NCI-H345 treated with DMSO at 0.1 percent for 48 hours (cell line): ENCODE results near the gene PTH2.
"Not testable (repeated sequence)": the region's sequence is repeated elsewhere in the genome, so short reads cannot be mapped to it uniquely, and the experiment has no call there.

Experiments
- DNase-seq: peaks from one replicate; lab custom pipeline; 2025; ENCODE audit not compliant: unreplicated experiment; lab: John Stamatoyannopoulos, UW

PTH2 gene, protein sequence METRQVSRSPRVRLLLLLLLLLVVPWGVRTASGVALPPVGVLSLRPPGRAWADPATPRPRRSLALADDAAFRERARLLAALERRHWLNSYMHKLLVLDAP

DNA sequence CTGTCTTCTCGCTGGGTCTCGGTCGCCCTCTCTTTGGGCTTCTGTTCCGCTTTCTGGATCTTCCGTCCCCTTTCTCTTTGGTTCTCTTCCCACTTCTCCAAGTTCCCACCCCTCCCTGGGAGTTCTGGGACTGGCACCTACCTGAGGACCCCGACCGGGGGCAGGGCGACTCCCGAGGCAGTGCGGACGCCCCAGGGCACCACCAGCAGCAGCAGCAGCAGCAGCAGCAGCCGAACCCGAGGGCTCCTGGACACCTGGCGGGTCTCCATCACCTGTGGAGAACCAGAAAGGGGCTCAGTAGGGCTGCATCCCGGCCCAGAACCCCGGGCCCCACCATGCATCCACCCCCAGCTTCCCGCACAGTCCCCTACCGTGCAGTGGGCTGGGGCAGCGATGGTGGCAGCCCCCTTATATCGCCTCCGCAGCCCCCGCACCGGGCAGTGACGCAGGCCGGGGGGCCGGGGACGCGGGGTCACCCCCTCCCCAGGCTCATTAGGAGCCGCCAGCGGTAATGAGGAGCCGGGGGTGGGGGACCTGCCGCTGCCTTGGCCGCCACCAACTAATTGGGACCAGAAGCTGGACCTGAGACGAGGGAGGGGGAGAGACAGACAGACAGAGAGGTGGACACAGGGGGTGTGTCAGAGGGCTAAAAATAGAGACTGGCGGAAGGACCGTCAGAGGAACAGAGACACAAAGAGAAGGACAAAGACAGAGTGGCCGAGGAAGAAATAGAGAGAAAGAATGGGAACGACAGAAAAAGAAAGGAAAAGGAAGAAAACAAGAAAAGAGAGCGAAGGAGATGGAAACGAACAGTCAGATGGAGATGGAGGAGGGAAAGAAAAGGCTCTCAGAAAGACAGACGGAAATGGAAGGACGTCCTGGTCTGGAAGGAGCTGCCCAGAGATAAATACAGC, at the start of gene PTH2:
Gene PTH2, minus strand, starts transcription at position 371 of the 914 bp plus-strand sequence. Its CDS starts 102 bp downstream, at position 269.
- DNase-seq, result no peak

- no peak for DNase-seq
Measured at GRCh38 chr19:49472936-49473335, 49.7 kb upstream of the PTH2 start.

DNA sequence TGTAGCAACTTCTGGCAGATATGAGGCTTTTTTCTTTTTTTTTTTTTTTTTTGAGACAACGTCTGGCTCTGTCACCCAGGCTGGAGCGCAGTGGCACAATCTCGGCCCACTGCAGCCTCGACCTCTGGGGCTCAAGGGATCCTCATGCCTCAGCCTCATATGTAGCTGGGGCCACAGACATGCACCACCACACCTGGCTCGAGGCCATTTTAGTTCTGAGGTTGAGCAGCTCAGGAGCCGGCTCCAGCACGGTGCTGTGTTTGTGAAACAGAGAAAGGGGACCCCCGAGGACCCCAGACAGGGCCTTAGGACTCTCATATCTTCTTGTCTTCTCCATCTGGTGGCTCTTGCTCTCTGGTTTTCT, 47.4 kb upstream of the PTH2 start:
- no peak for DNase-seq

DNA sequence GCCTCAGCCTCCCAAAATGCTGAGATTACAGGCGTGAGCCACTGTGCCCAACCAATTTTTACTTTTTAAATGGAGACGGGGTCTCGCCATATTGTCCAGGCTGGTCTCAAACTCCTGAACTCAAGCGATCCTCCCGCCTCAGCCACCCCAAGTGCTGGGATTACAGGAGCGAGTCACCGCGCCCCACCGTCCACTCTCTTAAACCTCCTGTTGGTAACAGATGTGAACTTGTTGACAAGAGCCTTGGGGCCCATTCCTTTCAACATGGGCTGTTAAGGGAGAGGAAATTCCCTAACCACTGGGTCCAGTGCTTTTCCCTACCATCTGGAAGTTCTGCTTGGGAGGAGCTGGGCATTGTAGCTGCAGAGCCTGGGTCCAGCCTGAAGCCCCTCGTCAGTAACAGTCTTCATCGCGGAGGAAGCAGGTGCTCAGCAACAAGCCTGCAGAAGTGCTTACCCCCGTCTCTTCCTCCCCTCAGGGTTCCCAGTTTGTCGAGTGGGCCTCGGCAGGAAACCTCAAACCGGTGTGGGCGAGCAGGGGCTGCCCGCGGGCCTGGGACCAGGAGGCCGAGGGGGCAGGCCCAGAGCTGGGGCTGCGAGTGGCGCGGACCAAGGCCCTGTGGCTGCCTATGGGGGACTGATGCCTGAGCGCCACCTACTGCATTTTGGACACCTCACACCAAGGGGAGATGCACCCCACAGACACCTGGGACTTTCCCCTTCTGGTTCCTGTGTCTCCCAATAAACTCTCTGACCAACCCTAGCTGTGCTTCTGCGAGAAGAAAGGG, 46.8 kb upstream of the PTH2 start:
- no peak for DNase-seq

GRCh38 chr19:49468746-49469447, 45.7 kb upstream of the PTH2 start:
- DNase-seq, result no peak

GRCh38 chr19:49468199-49468598, 45.0 kb upstream of the PTH2 start:
- DNase-seq, result no peak

DNA sequence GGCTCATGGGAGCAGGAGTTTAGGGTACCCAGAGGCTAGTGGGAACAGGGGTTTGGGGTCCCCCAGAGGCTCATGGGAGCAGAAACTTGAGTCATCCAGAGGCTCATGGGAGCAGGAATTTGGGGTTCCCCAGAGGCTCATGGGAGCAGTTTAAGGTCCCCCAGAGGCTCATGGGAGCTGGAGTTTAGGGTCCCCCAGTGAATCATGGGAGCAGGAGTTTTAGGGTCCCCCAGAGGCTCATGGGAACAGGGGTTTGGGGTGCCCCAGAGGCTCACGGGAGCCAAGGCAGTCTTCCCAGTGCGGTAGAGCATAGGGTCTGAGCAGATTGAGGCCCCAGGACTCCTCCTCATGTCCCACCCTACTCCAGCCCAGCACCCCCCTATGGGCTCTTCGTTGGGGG, 42.1 kb upstream of the PTH2 start:
- no peak for DNase-seq

DNA sequence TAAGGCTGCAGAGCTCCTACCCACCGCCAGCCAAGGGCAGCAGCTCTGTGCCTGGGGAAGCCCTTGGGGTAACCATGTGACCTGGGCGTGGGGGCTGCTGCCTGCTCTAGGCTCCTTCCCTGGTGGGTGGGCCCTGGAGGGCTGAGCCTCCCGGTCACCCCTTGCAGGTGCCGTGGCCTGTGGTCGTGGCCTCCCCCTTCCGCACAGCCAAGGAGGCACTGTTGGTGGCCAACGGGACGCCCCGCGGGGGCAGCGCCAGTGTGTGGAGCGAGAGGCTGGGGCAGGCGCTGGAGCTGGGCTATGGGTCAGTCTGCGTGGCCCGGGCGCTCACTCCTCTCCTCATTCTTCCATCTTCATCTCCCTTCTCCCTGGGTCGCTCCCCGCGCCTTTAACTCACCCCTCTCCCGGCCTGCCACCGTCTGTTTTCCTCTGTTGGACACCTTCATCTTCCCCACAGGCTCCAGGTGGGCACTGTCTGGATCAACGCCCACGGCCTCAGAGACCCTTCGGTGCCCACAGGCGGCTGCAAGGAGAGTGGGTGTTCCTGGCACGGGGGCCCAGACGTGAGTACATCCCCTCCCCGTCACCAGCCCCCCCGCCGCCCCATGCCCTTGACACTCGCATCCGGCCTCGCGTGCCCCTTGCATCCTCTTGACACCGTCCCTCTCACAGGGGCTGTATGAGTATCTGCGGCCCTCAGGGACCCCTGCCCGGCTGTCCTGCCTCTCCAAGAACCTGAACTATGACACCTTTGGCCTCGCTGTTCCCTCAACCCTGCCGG, 40.9 kb upstream of the PTH2 start:
- no peak for DNase-seq

DNA sequence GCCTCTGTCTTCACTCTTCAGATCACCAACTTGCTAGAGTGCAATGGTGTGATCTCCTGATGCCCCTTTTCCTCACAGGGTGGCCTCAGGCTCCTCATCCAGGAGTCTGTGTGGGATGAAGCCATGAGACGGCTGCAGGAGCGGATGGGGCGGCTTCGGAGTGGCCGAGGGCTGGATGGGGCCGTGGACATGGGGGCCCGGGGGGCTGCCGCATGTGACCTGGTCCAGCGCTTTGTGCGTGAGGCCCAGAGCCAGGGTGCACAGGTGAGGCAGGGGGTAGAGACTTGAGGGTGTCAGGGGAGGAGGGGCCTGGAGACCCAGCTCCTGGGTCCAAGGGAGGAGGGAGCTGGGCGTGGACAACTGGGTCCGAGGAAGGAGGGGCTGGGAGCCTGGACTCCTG, 39.3 kb upstream of the PTH2 start:
- no peak for DNase-seq

DNA sequence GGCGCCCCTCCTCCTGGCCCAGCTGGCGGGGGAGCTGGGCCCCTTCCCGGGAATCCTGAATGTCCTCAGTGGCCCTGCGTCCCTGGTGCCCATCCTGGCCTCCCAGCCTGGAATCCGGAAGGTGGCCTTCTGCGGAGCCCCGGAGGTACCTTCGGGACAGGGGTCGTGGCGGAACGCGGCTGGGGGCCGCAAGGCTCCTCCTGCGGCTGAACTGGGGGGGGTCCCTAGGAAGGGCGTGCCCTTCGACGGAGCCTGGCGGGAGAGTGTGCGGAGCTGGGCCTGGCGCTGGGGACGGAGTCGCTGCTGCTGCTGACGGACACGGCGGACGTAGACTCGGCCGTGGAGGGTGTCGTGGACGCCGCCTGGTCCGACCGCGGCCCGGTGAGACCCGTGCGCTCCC, 38.4 kb upstream of the PTH2 start:
- no peak for DNase-seq

DNA sequence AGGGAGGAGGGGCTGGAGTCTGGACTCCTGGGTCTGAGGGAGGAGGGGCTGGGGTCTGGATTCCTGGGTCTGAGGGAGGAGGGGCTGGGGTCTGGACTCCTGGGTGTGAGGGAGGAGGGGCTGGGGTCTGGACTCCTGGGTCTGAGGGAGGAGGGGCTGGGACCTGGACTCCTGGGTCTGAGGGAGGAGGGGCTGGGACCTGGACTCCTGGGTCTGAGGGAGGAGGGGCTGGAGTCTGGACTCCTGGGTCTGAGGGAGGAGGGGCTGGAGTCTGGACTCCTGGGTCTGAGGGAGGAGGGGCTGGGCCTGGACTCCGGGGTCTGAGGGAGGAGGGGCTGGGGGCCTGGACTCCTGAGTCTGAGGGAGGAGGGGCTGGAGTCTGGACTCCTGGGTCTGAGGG, 37.9 kb upstream of the PTH2 start:
- not testable (repeated sequence) for DNase-seq

DNA sequence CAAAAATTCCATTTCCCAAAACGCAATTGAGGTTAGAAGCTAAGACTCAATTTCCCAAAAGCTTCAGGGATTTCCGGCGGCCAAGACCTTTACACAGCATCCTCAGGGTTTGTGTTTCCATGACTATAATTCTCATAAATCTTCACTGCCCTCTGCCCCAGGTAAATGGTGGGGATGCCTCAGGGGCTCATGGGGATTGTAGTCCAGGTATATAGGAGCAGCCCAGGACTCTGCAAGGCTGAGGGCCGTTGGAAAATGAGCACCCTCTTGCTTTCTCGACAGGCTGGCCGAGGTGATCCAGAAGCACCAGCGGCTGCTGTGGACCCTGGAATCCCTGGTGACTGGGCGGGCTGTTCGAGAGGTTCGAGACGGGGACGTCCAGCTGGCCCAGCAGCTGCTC, 36.1 kb upstream of the PTH2 start:
- DNase-seq, result no peak

DNA sequence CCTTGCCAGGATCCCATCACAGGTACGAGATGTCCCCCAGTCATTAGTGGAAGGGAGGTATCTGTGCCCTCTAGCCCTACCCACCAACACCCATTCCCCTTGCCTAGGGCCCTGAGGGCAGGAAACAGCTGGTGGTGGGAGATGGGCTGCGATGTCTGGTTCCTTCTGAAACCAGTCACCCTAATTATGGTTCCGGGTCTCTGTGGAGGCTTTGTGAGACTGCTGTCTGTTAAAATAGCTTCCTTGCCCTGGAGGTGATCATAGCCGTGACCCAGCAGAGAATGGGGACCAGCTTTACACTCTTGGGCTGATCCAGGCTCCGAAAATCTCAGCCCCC, 35.3 kb upstream of the PTH2 start:
- DNase-seq, result no peak

- no peak for DNase-seq
Measured at GRCh38 chr19:49456326-49456725, 33.1 kb upstream of the PTH2 start.

- DNase-seq, result no peak
Measured at GRCh38 chr19:49455773-49456172, 32.5 kb upstream of the PTH2 start.

GRCh38 chr19:49453757-49454240, 30.6 kb upstream of the PTH2 start:
- no peak for DNase-seq

DNA sequence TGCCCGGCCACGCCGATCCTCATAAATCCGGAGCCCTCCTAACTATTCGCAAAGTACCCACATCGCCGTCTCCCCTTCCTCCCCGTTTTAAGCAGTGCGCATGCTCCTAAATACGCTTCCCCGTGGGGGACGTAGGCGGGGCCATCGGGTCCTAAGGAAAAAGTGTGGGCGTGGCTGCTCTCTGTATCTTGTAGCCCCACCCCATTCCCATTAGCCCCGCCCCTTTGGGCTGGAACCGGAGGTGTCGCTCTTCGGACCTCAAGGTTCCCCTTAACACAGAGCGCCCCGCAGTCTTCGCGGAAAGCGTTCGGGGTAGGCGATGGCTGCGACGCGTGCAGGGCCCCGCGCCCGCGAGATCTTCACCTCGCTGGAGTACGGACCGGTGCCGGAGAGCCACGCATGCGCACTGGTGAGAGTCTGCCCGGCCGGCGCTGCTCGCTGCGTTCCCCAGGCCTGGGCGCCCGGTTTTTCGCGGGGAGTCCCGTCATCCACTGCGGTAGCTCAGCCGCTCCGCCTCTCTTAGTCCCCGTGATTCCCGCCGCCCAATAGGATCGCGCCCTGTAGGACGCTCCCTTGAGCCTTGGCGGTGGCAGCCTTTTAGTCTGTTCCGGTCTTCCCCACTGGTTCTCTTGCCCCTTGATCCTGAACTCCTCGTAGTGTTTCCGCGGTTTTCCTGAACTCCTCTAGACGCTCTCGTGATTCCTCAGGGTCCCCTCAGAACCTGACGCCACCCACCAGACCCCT, 29.9 kb upstream of the PTH2 start, which contains the start of gene ALDH16A1:
Gene ALDH16A1, plus strand, starts transcription at position 213 of the 744 bp plus-strand sequence. Its CDS starts 107 bp downstream, at position 320.
- peak; percentile 84 for DNase-seq

DNA sequence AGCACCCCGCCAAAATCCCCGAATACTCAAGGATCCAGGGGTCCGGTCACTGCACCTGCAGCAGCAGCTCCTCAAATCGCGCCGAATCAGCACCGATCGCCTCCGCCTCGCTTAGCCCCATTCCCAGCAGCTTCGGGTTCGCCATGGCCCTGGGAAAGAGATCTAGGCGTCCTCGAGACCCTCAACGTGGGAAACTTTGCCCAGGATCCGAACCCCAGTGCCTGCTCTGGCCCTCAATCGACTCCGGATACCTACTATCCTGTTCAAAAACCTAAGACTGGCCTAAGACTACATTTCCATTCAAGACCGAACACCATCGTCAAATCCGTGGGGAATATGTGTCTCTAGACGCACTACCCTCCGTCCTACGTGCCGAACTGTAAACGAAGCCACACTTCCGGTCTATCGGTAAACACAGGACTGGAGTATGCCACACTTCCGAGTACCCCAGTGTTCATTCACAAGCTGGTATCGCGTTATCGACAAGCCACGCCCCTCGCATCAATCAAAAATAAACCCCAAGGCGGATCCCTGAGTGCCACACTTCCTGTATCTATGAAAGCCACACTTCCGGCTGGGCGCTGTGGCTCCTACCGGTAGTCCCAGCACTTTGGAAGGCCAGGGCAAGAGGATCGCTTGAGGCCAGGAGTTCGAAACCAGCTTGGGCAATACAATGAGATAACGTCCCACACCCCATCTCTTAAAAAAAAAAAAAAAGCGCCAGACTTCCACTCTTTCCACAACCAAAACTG, 28.4 kb upstream of the PTH2 start, which contains the start of gene PIH1D1:
Gene PIH1D1, minus strand, starts transcription at position 385 of the 752 bp plus-strand sequence. Its CDS starts 240 bp downstream, at position 145.
- DNase-seq, result peak; percentile 86

DNA sequence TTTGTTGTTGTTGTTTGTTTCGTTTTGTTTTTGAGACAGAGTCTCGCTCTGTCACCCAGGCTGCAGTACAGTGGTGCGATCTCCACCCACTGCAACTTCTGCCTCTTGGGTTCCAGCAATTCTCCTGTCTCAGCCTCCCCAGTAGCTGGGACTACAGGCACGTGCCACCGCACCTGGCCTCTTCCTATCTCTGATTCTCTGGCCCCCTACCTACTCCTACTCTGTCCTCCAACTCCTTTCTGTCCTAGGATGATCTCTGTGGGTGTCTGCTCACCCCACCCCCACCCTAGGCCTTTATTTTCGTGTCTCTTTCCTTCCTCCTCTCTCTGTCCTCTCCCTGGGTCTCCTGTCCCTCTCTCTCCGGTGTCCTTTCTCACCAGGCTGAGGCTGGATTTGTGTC, 27.2 kb upstream of the PTH2 start:
- no peak for DNase-seq
